Mesothelial cell of epicardium (in vitro differentiated cells): ENCODE results near the gene CCDC117. TPM values are rescaled to one million over a fixed set of nuclear protein-coding genes. Genes with fewer than 3 reads are reported as not detected.

Experiments
- DNase-seq, 2 experiments: peaks; one replicate each; pipeline ENCODE4 v3.0.0; 2021; ENCODE audit warnings: low spot score in 2 of 2; ENCODE audit not compliant: unreplicated experiment in 2 of 2
- H3K27ac Mint-ChIP-seq: 2 replicates; pipeline ENCODE4 v1.8.0; 2021; ENCODE audit warnings: mixed read lengths
- H3K27me3 Mint-ChIP-seq: 2 replicates; pipeline ENCODE4 v1.8.0; 2021; ENCODE audit warnings: low read depth, mixed read lengths
- H3K36me3 Mint-ChIP-seq: 2 replicates; pipeline ENCODE4 v1.8.0; 2021; ENCODE audit warnings: mixed read lengths
- H3K4me1 Mint-ChIP-seq: 2 replicates; pipeline ENCODE4 v1.8.0; 2021; ENCODE audit warnings: mixed read lengths
- H3K4me3 Mint-ChIP-seq: 2 replicates; pipeline ENCODE4 v1.8.0; 2021; ENCODE audit warnings: mild to moderate bottlenecking, moderate library complexity, mixed read lengths
- H3K9me3 Mint-ChIP-seq: 2 replicates; pipeline ENCODE4 v1.8.0; 2021; ENCODE audit warnings: mixed read lengths
- total RNA-seq: library from RNA; stranded (reverse); gene quantifications from 3 replicates; pipeline ENCODE4 v1.2.1, GENCODE V29; 2021
- TF ChIP-seq, protein P1 (sequence below): fragments of 200-600 bp; sonication (generic); IDR thresholded peaks from one replicate; pipeline ENCODE4 v1.5.0; 2021; ENCODE audit warnings: antibody characterized with exemption; ENCODE audit not compliant: unreplicated experiment

The CCDC117 gene
- total RNA-seq, 1 donor from 2014 or later, result 22.8 TPM

GRCh38 chr22:28826921-28827320 is 54.4 kb downstream of the CCDC117 start:
- H3K36me3 Mint-ChIP-seq, result peaks cover 12% of the 10 kb centered on the region
- no peaks in the 10 kb centered on the region for H3K27me3 Mint-ChIP-seq
- TF ChIP-seq, protein P1, sequence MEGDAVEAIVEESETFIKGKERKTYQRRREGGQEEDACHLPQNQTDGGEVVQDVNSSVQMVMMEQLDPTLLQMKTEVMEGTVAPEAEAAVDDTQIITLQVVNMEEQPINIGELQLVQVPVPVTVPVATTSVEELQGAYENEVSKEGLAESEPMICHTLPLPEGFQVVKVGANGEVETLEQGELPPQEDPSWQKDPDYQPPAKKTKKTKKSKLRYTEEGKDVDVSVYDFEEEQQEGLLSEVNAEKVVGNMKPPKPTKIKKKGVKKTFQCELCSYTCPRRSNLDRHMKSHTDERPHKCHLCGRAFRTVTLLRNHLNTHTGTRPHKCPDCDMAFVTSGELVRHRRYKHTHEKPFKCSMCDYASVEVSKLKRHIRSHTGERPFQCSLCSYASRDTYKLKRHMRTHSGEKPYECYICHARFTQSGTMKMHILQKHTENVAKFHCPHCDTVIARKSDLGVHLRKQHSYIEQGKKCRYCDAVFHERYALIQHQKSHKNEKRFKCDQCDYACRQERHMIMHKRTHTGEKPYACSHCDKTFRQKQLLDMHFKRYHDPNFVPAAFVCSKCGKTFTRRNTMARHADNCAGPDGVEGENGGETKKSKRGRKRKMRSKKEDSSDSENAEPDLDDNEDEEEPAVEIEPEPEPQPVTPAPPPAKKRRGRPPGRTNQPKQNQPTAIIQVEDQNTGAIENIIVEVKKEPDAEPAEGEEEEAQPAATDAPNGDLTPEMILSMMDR, result no peak
- H3K4me3 Mint-ChIP-seq, result no peak overlapping the region
- no peaks in the 10 kb centered on the region for H3K9me3 Mint-ChIP-seq
- peaks cover 8% of the 10 kb centered on the region for H3K4me1 Mint-ChIP-seq
- H3K27ac Mint-ChIP-seq, result no peak overlapping the region
- DNase-seq, result no peak

GRCh38 chr22:28829358-28830181 is 57.1 kb downstream of the CCDC117 start:
- no peaks in the 10 kb centered on the region for H3K4me1 Mint-ChIP-seq
- H3K27ac Mint-ChIP-seq, result no peak overlapping the region
- H3K27me3 Mint-ChIP-seq, result no peaks in the 10 kb centered on the region
- H3K9me3 Mint-ChIP-seq, result no peaks in the 10 kb centered on the region
- H3K4me3 Mint-ChIP-seq, result no peak overlapping the region
- TF ChIP-seq, protein P1, result peak; percentile 92
- peaks cover 12% of the 10 kb centered on the region for H3K36me3 Mint-ChIP-seq
- DNase-seq, result peak; percentile 31 to 73

GRCh38 chr22:28830441-28830840 is 57.9 kb downstream of the CCDC117 start:
- peaks cover 12% of the 10 kb centered on the region for H3K36me3 Mint-ChIP-seq
- no peak overlapping the region for H3K27ac Mint-ChIP-seq
- TF ChIP-seq, protein P1, result no peak
- no peaks in the 10 kb centered on the region for H3K4me1 Mint-ChIP-seq
- no peak for DNase-seq
- no peaks in the 10 kb centered on the region for H3K9me3 Mint-ChIP-seq
- no peak overlapping the region for H3K4me3 Mint-ChIP-seq
- H3K27me3 Mint-ChIP-seq, result no peaks in the 10 kb centered on the region

DNA sequence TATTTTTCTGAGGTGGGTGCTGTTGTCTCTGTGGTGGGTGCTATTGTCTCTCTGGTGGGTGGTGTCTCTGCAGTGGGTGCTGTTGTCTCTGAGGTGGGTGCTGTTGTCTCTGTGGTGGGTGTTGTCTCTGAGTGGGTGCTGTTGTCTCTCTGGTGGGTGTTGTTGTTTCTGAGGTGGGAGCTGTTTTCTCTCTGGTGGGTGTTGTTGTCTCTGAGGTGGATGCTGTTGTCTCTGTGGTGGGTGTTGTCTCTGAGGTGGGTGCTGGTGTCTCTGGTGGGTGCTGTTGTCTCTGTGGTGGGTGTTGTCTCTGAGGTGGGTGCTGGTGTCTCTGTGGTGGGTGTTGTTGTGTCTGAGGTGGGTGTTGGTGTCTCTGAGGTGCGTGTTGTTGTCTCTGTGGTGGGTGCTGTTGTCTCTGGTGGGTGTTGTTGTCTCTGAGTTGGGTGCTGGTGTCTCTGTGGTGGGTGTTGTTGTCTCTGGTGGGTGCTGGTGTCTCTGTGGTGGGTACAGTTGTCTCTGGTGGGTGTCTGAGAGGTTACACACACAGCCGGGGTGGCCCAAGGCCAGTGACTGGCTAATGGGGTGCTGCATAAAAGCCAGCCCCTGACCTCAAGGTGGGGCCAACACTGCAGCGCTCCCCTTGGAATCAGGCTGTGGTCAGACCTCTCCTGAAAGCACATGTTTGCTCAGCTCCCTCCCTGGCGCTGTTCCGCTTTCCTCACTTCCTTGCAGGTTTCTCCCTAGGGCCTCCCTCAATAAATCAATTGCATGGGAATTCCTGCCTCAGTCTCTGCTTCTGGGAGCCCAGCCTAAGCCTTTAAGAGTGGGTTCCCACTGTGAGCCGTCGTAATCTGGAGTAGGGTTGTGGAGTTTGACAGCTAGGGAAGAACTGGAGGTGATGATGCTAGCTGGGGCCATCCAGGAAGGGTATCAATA is 58.9 kb downstream of the CCDC117 start:
- TF ChIP-seq, protein P1, result no peak
- no peaks in the 10 kb centered on the region for H3K9me3 Mint-ChIP-seq
- H3K27ac Mint-ChIP-seq, result no peak overlapping the region

DNA sequence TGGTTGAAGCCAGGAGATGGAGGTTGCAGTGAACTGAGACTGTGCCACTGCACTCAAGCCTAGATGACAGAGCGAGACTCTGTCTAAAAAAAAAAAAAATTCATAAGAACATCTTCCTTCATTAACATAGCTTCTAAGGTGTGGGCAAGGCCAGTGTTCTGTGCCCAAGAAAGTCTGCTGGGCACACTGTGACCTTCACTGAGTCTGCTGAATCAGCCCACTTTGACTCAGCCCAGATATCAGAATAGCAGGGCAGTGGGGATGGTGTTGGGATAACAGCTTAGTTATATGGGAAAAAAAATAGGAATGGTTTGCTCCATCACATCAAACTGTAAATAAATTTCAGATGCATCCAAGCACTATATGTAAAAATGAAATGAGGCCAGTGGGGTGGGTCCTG is 60.2 kb downstream of the CCDC117 start:
- Mint-ChIP-seq H3K27me3 (no peaks in the 10 kb centered on the region), H3K36me3 (peaks cover 8% of the 10 kb centered on the region), H3K9me3 (no peaks in the 10 kb centered on the region), H3K4me3 (no peak overlapping the region), H3K27ac (no peak overlapping the region), H3K4me1 (no peaks in the 10 kb centered on the region)
- TF ChIP-seq, protein P1, result no peak
- no peak for DNase-seq

More for the DNA sequence above, 58.9 kb downstream of the CCDC117 start:
- Mint-ChIP-seq H3K4me1 (no peaks in the 10 kb centered on the region), H3K4me3 (no peak overlapping the region), H3K36me3 (peaks cover 12% of the 10 kb centered on the region), H3K27me3 (no peaks in the 10 kb centered on the region)
- no peak for DNase-seq
